GM23248 (cell line): ENCODE results near the gene STX8.

Source experiments
- EZH2 ChIP-seq: fragments of 200-600 bp; sonication (generic); IDR thresholded peaks from 2 replicates; pipeline ENCODE4 v1.6.1; 2018; ENCODE audit warnings: antibody characterized with exemption, mild to moderate bottlenecking; ENCODE audit not compliant: insufficient read depth, poor library complexity, severe bottlenecking
- EZH2phosphoT487 ChIP-seq: fragments of 200-600 bp; sonication (generic); IDR thresholded peaks from 2 replicates; pipeline ENCODE4 v1.6.1; 2018; ENCODE audit warnings: antibody characterized with exemption, moderate library complexity, mild to moderate bottlenecking, low read depth; ENCODE audit not compliant: insufficient read depth

GRCh38 chr17:9329251-9329921 is 246.2 kb downstream of the STX8 start:
- TF ChIP-seq EZH2phosphoT487 (no peak), EZH2 (no peak)
